ENCODE results near the gene EPAS1. TPM values are rescaled to one million over a fixed set of nuclear protein-coding genes. Genes with fewer than 3 reads are reported as not detected.

The EPAS1 gene
- total RNA-seq, 1 donor from 2014 or later = 5.1 TPM

DNA sequence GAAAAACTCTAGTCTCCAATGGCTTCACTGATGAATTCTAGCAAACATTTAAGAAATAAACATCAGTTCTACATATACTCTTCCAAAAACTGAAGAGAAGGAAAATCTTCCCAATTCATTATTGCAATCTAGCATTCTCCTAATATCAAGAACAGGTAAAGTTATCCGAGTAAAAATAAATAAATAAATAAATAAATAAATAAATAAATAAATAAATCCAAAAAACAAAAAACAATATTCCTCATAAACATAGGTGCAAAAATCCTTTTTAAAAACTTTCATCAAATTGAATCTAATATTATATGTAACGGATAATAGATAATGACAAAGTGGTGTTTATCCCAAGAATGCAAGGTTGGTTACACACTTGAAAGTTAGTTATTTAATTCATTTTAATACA, 123.7 kb downstream of the EPAS1 start:
- Mint-ChIP-seq H3K4me1 (ENCODE audit: low read depth) (no peaks in the 10 kb centered on the region), H3K27ac (no peak overlapping the region), H3K27me3 (no peaks in the 10 kb centered on the region), H3K9me3 (ENCODE audit: low read depth) (peaks cover 33% of the 10 kb centered on the region), H3K36me3 (ENCODE audit: insufficient read depth) (peaks cover 6% of the 10 kb centered on the region), H3K4me3 (ENCODE audit: low read depth) (no peak overlapping the region)
- TF ChIP-seq, protein P1, sequence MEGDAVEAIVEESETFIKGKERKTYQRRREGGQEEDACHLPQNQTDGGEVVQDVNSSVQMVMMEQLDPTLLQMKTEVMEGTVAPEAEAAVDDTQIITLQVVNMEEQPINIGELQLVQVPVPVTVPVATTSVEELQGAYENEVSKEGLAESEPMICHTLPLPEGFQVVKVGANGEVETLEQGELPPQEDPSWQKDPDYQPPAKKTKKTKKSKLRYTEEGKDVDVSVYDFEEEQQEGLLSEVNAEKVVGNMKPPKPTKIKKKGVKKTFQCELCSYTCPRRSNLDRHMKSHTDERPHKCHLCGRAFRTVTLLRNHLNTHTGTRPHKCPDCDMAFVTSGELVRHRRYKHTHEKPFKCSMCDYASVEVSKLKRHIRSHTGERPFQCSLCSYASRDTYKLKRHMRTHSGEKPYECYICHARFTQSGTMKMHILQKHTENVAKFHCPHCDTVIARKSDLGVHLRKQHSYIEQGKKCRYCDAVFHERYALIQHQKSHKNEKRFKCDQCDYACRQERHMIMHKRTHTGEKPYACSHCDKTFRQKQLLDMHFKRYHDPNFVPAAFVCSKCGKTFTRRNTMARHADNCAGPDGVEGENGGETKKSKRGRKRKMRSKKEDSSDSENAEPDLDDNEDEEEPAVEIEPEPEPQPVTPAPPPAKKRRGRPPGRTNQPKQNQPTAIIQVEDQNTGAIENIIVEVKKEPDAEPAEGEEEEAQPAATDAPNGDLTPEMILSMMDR (IDR thresholded peaks at IDR 0.05; ENCODE audit: unreplicated experiment) = no peak
- no peak for DNase-seq (ENCODE audit: low spot score, unreplicated experiment)

DNA sequence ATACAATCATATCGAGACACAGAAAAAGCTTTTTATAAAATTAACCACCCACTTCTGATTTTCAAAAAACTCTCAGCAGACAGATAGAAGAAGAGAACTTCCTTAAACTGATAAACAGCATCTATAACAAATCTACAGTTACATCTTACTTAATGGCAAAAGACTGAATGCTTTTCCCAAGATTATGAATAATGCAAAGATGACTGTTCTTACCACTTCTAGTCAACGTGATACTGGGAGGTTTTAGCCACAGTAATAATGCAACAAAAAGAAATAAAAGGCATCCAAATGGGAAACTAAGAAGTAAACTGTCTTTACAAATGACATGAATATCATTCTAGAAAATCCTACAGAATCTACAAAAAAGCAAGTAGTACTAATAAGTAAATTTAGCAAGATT, 124.2 kb downstream of the EPAS1 start:
- DNase-seq (ENCODE audit: low spot score, unreplicated experiment) = no peak
- TF ChIP-seq, protein P1 (IDR thresholded peaks at IDR 0.05; ENCODE audit: unreplicated experiment) = no peak
- H3K4me3 Mint-ChIP-seq (ENCODE audit: low read depth) = no peak overlapping the region
- H3K36me3 Mint-ChIP-seq (ENCODE audit: insufficient read depth) = peaks cover 6% of the 10 kb centered on the region
- H3K27me3 Mint-ChIP-seq = no peaks in the 10 kb centered on the region
- H3K27ac Mint-ChIP-seq = no peak overlapping the region
- H3K9me3 Mint-ChIP-seq (ENCODE audit: low read depth) = peaks cover 29% of the 10 kb centered on the region
- H3K4me1 Mint-ChIP-seq (ENCODE audit: low read depth) = no peaks in the 10 kb centered on the region

DNA sequence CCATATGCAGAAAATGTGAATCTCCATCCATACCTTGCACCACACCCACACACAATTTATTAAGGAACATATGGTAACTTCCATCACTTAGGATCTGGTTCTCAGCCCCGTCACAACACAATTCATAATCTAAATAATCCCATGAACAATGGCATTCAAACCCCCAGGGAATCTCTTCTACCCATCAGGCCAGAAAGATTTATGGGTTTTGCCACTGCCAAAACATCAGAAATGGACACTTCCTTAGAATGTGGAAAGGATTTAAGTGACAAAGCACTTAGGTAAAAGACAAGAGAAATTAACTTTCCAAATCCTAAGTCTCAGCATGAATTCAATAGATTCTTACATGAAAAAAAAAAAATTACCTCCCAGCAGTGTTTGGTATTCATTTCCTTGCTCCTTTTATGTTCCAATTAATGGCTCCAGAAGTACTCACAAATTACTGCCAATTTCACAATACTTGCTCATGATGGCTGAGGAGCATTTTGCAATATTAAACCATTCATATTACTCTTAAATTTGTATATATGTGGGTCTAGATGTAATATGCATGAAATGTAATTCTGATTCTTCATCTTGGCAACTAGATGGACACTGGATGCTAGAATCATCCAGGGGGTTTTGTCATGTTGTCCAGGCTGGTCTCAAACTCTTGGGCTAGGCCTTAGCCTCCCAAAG, 125.6 kb downstream of the EPAS1 start:
- DNase-seq (ENCODE audit: low spot score, unreplicated experiment) = no peak
- H3K4me3 Mint-ChIP-seq (ENCODE audit: low read depth) = no peak overlapping the region
- no peaks in the 10 kb centered on the region for H3K27me3 Mint-ChIP-seq
- TF ChIP-seq, protein P1 (IDR thresholded peaks at IDR 0.05; ENCODE audit: unreplicated experiment) = no peak
- no peaks in the 10 kb centered on the region for H3K4me1 Mint-ChIP-seq (ENCODE audit: low read depth)
- H3K9me3 Mint-ChIP-seq (ENCODE audit: low read depth) = peaks cover 24% of the 10 kb centered on the region
- peaks cover 6% of the 10 kb centered on the region for H3K36me3 Mint-ChIP-seq (ENCODE audit: insufficient read depth)
- no peak overlapping the region for H3K27ac Mint-ChIP-seq

DNA sequence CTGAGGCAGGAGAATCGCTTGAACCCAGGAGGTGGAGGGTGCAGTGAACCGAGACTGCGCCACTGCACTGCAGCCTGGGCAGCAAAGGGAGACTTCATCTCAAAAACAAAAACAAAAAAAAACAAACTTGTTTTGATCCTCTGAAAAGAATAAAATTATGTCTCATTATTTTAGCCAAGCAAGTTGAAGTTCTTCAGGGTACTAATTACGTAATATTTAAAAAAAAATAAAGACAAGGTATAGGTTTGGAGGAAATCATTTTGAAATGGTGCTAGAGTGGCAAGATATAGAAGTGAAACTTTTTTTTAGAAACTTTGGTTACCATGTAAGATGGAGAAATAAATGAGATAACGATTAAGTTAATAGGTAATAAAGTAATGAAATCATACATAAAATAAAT, 127.7 kb downstream of the EPAS1 start:
- no peaks in the 10 kb centered on the region for H3K36me3 Mint-ChIP-seq (ENCODE audit: insufficient read depth)
- no peaks in the 10 kb centered on the region for H3K27me3 Mint-ChIP-seq
- H3K4me1 Mint-ChIP-seq (ENCODE audit: low read depth) = no peaks in the 10 kb centered on the region
- no peak for DNase-seq (ENCODE audit: low spot score, unreplicated experiment)
- H3K4me3 Mint-ChIP-seq (ENCODE audit: low read depth) = no peak overlapping the region
- H3K9me3 Mint-ChIP-seq (ENCODE audit: low read depth) = peaks cover 7% of the 10 kb centered on the region
- no peak overlapping the region for H3K27ac Mint-ChIP-seq
- TF ChIP-seq, protein P1 (IDR thresholded peaks at IDR 0.05; ENCODE audit: unreplicated experiment) = no peak

DNA sequence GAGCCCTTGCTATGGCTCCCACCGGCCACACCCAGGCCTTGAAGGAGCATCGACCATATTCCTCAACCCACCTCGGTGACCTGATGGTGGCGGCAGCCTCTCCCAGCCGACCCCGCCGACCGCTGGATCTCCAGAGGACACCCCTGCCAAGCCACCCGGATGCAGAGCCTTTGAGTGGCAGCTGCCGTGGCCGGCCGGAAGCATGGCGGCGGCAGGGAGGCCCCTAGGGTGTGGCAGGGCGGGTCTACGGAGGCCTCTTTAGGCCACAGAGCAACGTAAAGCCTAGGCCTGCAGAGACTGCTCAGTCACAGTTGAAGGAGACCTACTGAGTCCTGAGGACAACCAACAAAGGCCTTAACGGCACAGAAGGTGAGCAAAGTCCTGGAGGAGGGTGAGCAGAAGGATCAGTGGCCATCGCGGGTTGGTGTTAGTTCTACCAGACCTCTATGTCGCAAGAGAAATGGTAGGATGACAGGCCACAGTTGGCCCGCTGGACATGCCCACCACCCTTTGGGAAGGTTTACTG, 131.8 kb downstream of the EPAS1 start:
- Mint-ChIP-seq H3K27ac (no peak overlapping the region), H3K36me3 (ENCODE audit: insufficient read depth) (no peaks in the 10 kb centered on the region), H3K9me3 (ENCODE audit: low read depth) (no peaks in the 10 kb centered on the region), H3K4me3 (ENCODE audit: low read depth) (no peak overlapping the region), H3K27me3 (peaks cover 2% of the 10 kb centered on the region), H3K4me1 (ENCODE audit: low read depth) (no peaks in the 10 kb centered on the region)
- TF ChIP-seq, protein P1 (IDR thresholded peaks at IDR 0.05; ENCODE audit: unreplicated experiment) = no peak
- DNase-seq (ENCODE audit: low spot score, unreplicated experiment) = no peak
